RCC 7860 (cell line): ENCODE results near the gene LILRB1.
"Not testable (repeated sequence)": the region's sequence is repeated elsewhere in the genome, so short reads cannot be mapped to it uniquely, and the experiment has no call there.

ENCODE experiments used
- DNase-seq: peaks from one replicate; pipeline ENCODE4 v3.0.0-alpha.2; 2015; ENCODE audit warnings: low spot score
- FAIRE-seq: peaks from 2 replicates; lab custom pipeline; 2012; peaks lifted over from hg19 to GRCh38; lab: Jason Lieb, UNC

LILRB1 gene

GRCh38 chr19:54660964-54661363 lies 30.7 kb downstream of the LILRB1 start:
- FAIRE-seq (no peak), DNase-seq (no peak)

DNA sequence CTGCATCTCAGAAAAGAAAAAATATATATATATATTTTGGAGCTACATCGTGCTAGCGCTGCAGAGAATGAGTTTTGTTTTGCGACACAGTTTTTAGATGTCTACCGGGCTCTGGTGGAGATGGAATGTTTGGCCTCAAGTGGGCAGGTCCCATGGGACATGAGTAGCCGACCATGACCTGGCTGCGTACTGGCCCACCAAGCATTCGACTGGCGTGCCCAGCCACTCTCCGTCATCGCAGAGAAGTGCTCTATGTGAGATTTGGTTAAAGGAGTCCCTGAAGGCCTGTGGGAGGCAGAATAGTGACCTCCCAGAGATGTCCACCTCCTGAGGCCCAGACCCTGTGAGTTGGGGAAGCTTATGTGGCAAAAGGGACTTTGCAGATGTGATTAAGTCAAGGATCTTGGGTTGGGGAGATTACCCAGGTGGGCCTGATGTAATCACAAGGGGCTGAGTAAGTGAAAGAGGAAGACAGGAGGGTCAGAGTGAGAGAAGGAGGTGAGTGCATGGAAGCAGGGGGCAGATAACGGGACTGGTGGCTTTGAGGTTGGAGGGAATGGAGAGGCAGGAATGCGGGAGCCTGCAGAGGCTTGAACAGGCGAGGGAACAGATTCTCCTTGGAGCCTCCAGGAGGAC lies 31.7 kb downstream of the LILRB1 start:
- FAIRE-seq: no peak
- DNase-seq: no peak

DNA sequence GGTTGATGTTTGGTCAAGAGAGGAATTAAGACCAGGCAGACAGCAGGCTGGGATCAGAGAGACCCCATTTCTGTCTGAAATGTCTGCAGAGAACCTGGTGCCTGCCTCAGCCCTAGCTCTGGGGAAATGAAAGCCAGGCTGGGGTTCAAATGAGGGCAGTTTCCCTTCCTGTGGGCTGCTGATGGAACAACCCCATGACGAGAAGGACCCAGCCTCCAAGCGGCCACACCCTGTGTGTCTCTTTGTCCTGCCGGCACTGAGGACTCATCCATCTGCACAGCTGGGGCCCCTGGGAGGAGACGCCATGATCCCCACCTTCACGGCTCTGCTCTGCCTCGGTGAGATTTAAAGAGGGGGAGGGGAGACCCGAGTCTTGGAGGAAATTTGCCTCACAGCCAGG lies 32.4 kb downstream of the LILRB1 start, which contains the start of gene LILRB4:
LILRB4 (plus strand) TSS at position 256 of the 400 bp plus-strand sequence; CDS start at position 305, 49 bp downstream.
- no peak for DNase-seq
- FAIRE-seq: no peak

DNA sequence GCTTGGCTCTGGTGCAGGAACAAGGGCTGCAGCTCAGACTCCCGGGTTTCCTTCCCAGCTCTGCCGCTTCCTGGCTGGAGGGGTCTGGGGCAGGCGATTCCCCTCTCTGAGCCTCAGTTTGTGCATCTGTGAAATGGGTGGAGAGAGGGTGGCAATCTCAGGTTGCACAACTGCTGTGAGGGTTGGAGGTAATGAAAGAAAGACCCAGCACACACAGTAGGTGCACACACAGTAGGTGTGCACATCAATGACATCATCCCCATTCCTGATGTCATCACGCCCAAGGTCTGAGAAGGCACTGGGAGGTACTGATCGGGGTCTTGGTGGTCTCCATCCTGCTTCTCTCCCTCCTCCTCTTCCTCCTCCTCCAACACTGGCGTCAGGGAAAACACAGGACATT lies 35.2 kb downstream of the LILRB1 start:
- no peak for DNase-seq
- no peak for FAIRE-seq

- FAIRE-seq: no peak
- DNase-seq: no peak
Observed at GRCh38 chr19:54667217-54667616, 36.9 kb downstream of the LILRB1 start.

DNA sequence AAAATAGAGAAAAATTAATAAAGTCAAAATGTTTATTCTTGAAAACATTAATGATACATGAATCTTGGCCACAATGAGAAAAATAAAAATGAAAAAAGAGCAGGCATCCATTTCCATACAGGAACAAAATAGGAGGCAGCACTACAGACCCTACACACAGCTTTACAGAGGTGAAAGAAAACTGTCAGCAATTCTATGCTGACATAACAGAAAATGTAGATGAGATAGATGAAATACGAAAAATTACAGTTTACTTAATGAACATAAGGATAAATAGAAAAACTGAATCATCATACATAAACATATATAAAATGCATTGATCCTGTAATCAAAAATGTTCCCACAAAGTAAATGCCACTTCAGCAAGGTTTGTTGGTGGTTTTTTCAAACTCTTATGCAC lies 38.1 kb downstream of the LILRB1 start:
- FAIRE-seq (no peak), DNase-seq (no peak)

DNA sequence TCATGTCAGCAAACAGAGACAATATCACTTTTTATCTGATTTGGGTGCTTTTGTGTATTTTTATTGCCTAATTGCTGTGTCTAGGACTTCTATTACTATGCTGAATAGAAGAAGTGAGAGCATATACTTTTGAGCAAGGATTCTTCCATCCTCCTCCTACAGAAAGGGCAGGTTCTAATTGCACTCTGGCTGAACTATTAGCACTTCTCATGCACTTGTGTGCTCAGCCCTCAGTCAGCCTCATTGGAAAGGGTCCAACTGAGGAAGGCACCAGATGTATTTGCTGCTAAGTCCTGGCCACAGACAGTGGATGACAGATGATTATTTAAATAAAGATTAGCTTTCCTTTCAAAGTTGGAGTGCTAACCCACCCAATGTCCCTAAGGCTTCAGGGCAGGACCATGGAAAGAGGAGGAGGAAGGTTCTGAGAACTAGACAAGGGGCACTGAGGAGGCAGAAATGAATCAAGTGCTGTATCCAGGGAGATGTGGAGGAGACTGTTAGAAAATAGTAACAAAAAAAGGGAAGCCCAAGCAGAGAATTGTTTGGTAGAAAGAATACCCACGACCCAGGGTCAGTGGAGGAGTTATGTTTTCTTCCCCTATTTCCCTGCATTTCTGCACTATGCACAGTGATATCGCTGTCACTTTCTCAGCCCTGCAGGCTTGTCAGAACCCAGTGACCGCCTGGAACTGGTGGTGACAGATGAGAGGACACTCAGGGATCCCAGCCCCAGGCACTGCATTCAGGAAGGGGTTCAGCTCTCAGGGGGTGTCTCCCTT lies 40.5 kb downstream of the LILRB1 start:
- no peak for FAIRE-seq

GRCh38 chr19:54673222-54673621 lies 42.9 kb downstream of the LILRB1 start:
- DNase-seq (no peak), FAIRE-seq (no peak)

More for the DNA sequence above, 40.5 kb downstream of the LILRB1 start:
- DNase-seq: no peak

DNA sequence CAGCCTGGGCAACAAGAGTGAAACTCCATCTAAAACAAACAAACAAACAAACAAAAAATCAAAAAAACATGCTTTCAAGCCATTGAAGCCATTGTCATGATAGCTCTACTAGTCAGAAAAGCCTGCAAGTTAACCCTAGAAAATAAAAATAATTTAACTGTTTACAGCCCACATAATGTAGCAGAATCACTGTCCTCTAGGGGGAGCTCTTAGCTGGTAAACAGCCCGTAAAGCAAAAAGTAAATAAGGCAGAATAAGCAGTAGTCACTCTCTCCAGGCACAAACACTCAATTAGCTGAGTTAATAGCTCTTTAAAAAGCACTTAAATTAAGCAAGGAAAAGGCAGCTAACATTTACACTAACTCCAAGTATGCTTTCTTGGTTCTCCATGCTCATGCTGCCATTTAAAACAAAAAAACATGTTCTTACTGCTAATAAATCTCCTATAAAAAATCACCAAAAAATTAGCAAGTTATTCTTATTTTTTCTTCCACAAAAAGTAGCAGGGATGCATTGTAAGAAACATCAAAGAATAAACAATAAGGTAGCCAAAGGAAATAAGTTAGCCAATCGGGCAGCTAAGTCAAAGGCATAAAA lies 43.8 kb downstream of the LILRB1 start:
- DNase-seq (no peak), FAIRE-seq (no peak)

GRCh38 chr19:54676210-54676834 lies 46.0 kb downstream of the LILRB1 start:
- peak; percentile 21 for DNase-seq
- not testable (repeated sequence) for FAIRE-seq

- no peak for DNase-seq
- FAIRE-seq: no peak
Observed at GRCh38 chr19:54677217-54677616, 46.9 kb downstream of the LILRB1 start.

- FAIRE-seq, DNase-seq: not testable (repeated sequence)
Observed at GRCh38 chr19:54681596-54681995, 51.3 kb downstream of the LILRB1 start.

DNA sequence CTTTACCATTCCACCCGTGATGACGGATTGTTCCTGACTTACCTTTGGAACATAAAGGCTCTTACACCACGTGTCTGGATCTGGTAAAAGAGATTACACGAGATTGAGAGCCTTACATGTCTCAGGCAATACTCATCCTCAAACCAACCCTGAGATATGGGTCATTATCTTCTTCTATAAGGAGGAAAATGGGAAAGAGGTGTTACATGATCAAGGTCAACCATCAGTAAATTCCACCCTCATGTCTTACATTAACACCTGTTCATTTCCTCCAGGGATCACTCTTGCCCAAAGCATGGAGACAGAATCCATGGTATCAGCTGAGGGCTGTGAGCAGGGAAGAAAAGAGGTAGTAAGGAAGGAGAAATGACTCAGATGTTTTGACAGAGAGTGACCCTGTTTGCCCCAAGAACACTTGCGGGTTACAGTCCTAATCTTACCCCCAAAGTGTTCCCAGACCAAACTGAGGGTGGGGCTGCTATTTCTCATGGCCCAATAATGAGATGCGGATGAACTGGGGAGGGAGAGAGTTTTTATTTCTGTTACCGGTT lies 52.1 kb downstream of the LILRB1 start:
- no peak for FAIRE-seq

GRCh38 chr19:54684527-54684926 lies 54.2 kb downstream of the LILRB1 start:
- no peak for DNase-seq
- FAIRE-seq: no peak

More for the DNA sequence above, 52.1 kb downstream of the LILRB1 start:
- no peak for DNase-seq
